OCI-LY3 (cell line): ENCODE results near the gene AGBL4.

ENCODE experiments used
- EZH2phosphoT487 ChIP-seq: fragments of 200-600 bp; shearing (Covaris generic); IDR thresholded peaks from 2 replicates; pipeline ENCODE4 v1.6.1; 2018; ENCODE audit warnings: antibody characterized with exemption, mixed run types, low read depth
- TF ChIP-seq, protein P1 (sequence below): fragments of 200-600, 300-600 bp; sonication (generic); IDR thresholded peaks from 2 replicates; pipeline ENCODE4 v1.5.1; 2014; ENCODE audit warnings: antibody characterized with exemption, low read length, low read depth

DNA sequence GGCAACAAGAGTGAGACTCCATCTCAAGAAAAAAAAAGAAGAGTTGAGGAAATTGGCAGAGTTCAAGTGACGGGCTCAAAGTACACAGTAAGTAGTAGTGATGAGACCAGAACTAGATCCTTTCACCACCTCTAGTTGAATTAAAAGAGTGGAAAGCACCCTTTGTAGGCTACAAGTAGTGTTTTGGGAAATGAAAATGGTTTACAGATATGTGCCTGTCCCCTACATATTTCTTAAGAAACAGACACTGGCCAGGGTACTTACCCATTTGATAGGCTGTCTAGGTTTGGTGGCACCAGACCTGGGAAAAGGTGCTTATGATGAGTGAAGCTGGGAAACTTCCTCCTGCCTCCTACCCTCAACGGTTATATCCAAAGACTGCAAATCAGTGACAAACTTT lies 1083.4 kb downstream of the AGBL4 start:
- TF ChIP-seq, protein P1, sequence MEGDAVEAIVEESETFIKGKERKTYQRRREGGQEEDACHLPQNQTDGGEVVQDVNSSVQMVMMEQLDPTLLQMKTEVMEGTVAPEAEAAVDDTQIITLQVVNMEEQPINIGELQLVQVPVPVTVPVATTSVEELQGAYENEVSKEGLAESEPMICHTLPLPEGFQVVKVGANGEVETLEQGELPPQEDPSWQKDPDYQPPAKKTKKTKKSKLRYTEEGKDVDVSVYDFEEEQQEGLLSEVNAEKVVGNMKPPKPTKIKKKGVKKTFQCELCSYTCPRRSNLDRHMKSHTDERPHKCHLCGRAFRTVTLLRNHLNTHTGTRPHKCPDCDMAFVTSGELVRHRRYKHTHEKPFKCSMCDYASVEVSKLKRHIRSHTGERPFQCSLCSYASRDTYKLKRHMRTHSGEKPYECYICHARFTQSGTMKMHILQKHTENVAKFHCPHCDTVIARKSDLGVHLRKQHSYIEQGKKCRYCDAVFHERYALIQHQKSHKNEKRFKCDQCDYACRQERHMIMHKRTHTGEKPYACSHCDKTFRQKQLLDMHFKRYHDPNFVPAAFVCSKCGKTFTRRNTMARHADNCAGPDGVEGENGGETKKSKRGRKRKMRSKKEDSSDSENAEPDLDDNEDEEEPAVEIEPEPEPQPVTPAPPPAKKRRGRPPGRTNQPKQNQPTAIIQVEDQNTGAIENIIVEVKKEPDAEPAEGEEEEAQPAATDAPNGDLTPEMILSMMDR = no peak
- TF ChIP-seq EZH2phosphoT487 = no peak
